Measurements from ENCODE around the gene TBC1D16. TPM values are rescaled to one million over a fixed set of nuclear protein-coding genes. Genes with fewer than 3 reads are reported as not detected.
A peak's percentile ranks its signal among the peaks of the same experiment; 100 is the strongest.

TBC1D16 gene
- total RNA-seq, 1 donor from 2014 or later: 16.3 TPM

DNA sequence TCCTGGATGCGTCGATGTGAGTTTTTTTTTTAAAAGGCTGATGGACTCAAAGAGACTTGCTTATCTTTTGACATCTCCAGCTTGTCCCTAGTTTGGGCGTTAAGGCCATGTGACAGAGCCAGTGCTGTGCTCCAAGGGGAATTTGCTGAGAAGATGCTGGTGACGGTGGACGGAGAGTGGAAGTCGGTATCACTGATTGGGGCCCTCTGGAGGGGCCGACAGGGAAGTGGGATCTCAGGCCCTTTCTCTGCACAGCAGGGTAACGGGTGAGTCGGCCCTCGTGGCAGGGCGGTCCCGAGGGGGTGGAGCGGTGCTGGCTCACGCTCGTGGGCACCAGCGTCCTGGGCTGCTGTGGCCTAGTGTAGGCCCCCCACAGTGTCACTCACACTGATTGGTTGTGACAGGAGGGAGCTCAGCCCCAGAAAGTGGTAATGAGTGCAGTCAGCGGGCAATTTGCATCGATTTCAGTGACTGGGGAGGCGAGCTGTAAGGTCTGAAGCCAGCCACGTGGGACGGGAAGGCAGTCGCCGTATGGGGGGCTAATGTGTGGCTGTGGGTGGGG is 91.3 kb downstream of the TBC1D16 start:
- DNase-seq (ENCODE audit: low spot score in 2 of 2) (no peak), FAIRE-seq (no peak)

DNA sequence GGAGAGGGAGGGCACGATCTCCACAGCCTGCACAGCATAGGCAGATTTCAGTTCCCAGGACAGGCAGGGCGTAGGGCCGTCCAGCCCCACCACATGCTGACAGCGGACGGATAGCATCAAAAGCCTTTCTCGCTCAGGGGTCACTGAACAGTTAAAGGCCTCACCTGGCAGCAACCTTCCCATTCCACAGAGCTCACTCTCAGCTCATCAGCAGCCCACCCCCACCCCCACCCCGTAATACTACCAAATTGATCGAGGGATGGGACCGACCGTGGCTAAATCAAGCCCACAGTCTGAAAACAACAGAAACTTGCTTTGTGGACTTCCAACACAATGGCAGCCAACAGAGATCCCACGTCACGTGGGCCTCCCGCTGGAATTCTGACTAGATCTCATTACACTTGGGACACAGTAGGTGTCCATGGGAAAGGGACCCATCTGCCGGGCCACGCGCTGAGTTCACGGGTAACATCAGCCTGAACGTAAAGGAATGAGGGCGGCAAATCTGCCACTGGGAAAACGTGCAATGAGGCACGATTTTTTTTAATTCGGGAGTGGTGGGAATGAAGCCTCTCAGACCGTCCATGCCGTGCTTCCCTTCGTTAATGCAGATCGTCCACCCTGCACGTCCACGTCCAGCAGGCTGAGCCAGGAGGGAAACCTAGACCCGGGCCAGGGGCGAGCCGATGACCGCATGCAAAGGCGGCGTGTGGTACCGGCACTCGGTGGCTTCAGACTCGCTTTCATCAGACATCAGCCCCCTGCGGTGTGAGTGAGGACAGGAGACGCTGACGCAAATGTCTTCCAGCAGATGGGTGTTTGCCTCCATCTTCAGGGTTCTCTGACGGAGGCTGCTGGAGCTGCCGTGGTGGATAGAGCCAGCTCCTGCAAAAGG is 92.1 kb downstream of the TBC1D16 start:
- FAIRE-seq (no peak), DNase-seq (ENCODE audit: low spot score in 2 of 2) (no peak)

DNA sequence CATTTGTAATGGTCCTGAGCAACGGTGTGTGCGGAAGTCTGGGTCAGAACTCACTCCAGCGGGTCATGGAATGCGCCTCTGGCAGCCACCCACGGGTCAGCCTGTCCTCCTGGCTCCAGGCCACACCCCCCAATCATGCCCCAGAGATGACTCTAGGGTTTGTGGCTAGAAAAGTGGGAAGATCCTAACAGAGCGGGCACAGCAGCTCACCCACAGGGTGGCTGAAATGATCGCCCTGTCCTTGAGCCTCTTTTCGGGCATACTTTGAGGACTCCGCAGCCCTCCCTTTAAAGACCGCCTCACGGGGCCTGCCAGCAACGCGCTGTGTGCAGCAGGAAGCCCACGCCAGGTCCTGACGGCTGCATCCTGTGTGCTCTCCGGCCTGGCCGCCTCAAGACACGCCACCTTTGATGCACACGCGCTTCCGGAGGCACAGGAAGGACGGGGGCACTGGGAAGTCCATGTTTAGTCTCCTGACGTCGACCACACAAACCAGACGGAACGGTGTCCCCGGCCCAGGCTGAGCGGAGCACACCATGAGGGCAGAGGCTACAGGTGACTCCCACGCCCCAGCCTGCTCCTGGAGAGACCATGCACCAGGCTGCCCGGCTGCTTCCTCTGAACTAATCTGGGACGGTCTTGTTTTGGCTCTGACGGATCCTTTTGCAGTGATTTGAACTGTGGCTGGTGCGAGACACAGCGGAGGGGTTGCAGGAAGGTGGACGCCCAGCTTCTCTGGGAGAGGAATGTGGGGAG is 92.9 kb downstream of the TBC1D16 start:
- DNase-seq (ENCODE audit: low spot score in 2 of 2) (peak in 1 of 2 donors; percentile 22), FAIRE-seq (no peak)

DNA sequence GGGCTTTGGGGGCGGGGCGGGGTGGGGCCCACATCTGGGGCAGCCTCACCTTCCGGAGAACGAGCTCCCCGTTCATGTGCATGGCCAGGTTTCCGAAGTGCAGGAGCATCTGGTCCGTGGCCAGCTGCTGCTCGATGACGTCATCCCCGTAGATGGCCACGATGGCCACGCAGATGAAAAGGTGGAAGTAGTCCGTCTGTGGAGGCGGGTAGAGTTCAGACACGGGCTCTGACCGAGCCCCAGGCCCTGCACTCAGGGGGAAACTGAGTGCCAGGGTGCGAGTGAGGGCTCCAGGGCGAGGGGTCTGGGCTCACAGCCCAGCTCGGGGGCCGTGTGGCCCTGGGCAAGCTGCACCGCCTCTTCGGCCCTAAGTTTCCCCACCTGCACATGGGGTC is 93.7 kb downstream of the TBC1D16 start:
- FAIRE-seq (no peak), DNase-seq (ENCODE audit: low spot score in 2 of 2) (no peak)

DNA sequence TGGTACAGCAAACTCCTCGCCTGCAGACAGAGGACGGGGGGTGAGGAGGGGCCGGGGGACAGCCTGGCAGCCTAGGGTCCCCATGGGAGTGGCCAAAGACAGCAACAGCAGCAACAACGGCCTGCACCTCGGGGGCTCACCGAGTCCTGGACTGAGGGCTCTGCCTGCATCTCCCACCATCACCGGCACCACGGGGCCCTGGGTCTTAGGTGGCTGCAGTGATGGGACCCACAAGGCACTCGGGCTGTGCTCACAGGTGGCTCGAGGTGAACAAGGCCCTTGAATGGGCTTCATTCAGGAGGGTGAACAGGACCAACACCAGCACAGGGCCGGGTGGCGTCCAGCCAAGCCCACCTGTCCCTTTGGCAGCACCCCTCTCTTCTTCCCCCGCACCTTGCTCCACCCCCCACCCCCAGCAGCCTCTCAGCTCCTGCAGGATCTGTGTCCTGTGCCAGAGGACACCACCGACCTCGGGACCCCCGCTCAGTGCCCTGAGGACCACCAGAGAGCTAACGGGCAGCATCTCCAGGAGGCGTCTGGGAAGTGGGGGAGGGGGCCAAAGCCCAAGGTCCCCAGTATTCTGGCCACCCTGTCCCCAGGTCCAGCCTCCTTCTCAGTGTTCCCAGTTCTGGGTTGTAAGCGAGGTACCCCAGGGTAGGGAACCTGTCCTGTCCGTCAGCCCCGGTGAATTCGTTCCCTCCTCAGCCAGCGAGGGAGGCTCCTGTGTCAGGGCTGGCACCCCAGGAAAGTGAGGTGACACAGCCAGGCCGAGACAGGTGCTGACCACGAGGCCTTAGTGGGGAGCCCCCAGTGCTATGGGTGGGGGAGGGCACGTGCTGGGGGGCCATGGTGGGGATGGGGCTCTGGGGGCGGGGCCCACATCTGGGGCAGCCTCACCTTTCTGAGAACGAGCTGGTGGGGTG is 94.3 kb downstream of the TBC1D16 start:
- FAIRE-seq (no peak), DNase-seq (ENCODE audit: low spot score in 2 of 2) (no peak)

DNA sequence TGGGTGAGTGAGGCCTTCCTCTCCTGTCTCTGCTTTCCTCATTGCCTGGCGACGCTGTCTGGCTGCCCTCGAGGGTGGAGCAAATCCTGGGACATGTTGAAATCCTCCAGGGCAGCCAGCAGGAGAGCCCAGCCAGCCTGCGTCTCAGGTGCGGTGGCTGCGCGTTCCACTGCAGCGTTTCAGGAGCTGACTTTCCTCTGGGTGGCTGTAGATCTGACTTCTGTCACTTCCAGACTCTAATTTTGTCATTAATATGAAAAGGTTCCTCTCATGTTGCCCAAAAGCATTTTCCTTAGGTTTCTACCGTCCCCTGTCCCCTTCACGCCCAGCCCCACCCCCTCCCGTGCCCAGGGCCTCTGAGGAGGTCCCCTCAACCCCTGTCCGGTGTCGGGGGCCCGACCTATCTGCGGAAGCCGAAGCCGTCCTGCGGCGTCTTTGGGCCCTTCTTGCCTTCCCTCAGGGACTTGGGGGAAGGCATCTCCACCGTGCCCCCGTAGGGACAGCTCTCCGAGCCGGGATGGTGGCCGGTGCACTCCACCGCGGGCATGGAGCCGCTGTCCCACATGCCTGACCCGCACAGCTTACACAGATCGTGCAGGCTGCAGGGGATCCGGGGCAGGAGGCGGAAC is 95.1 kb downstream of the TBC1D16 start:
- no peak for FAIRE-seq

DNA sequence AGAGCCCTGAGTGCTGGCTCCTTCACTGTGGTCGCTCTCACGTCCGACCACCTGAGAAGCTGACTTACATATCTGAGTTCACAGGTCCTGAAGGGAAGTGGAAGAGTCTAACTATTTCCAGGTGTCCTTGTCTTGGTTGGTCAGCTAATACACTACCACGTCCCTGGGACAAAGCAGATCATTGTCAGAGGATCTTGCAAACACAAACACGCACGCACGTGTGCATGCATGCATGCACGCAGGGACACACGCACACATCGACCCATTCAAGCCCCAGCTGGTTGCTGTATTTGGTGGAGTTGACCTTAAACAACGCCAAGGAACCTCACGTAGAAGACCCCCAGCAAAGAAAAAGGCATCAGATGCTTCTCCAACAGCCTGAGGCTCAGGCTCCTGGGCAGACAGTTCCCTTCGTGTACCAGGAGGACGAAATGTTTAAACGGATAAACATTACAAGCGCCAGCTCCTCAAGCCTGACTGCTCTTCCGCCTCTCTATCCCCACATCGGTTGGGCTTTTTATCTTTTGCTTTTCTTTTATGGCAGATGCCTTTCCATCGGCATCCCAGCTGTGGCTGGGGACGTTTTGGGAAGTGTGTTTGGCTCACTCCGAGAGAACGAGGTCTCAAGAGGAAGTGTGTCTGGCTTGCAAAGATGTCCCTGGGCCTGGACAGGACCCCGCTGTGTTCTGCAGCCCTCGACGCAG is 95.8 kb downstream of the TBC1D16 start:
- DNase-seq (ENCODE audit: low spot score in 2 of 2) (no peak), FAIRE-seq (no peak)

More for the DNA sequence above, 95.1 kb downstream of the TBC1D16 start:
- DNase-seq (ENCODE audit: low spot score in 2 of 2): no peak

DNA sequence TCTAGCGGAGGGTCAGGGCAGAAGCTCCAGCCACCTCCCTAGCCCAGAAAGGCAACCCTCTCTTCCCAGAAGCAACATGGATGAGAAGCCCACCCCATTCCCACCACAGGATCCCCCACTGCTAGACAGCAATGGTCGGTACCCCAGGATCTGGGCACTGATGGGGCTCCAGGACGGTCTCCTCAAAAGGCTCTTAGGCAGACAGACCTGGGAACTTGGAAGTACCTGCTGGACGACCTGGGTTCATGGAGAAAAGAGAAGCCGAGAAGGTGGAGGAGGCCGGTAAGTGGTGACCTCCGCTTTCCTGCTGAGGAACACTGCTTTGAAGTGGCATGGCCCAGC is 96.6 kb downstream of the TBC1D16 start:
- DNase-seq (ENCODE audit: low spot score in 2 of 2): no peak
- no peak for FAIRE-seq

DNA sequence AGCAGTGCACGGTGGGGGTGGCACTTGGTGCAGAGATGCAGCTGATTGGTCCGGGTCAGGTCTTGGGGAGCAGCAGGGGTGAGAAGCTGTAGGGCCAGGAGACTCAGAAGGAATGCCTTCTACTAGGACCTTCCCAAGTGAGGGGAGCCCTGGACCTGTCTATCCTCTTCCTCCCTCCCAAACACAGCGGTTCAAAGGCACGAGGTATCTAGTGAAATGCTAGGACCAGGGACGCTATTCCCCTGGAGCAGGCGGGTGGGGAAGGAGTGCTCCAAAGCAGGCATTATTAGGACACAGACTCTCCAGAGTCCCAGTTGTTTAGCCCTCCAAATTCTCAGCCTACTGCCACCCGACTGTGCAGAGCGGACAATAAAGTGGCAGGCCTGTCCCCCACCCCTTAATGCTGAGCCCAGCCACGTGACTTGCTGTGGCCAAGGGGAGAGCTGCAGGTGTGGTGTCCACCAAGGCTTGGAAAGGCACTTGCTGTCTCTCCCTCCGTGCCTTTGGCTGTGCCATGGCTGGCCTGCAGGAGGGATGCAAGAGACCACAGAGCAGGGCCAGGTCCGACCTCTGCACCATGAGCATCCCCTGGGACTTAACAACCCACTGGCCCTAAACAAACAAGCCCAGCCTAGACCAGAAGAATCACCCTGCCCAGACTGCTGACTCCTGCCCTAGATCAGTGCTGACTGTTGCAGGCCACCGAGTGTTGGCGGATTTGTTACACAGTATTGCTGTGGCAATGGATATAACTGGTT is 97.2 kb downstream of the TBC1D16 start:
- DNase-seq (ENCODE audit: low spot score in 2 of 2) (no peak), FAIRE-seq (no peak)

DNA sequence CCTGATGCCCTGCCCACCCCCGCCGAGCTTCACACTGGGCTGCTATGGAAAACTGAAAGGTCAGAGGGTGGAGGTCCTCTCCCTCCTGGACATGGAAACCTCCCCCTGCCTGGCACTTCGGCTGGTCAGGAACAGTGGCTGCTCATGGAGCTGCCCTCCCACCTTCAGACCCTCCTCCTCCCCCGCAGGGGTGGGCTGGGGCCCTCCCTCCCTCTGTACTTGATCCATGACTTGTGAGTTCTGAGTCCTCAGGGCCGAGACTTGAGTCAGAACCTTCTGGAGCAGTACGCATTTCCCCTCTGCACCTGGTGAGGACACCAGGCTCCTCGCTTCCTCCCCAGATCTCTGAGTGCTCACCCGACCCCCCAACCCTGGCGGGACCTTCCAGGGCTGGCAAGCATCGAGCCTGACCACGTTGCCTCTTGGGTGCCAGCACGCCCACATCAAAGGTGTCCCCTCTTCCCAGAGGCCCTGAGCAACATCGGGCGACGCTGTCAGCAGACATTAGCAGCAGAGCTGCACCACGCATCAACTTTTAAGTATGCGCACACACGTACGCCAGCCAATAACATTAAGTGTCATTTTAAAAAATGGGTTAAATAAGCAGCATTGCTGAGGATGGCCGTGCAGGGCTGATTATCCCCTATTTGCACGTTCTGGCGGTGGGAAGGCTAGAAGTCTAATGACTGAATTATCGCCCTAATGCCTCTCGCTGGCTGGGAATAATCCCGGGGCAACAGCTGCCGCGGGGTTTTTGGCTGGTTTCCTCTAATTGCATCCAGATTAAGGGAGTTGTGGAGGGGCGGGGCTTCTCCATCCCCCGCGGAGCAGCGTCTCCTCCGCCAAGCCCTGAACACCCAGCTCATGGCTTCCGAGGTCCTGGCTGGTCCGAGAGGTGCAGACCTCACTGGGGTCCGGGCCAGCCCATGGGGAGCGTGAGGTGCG is 98.0 kb downstream of the TBC1D16 start:
- FAIRE-seq (no peak), DNase-seq (ENCODE audit: low spot score in 2 of 2) (no peak)

DNA sequence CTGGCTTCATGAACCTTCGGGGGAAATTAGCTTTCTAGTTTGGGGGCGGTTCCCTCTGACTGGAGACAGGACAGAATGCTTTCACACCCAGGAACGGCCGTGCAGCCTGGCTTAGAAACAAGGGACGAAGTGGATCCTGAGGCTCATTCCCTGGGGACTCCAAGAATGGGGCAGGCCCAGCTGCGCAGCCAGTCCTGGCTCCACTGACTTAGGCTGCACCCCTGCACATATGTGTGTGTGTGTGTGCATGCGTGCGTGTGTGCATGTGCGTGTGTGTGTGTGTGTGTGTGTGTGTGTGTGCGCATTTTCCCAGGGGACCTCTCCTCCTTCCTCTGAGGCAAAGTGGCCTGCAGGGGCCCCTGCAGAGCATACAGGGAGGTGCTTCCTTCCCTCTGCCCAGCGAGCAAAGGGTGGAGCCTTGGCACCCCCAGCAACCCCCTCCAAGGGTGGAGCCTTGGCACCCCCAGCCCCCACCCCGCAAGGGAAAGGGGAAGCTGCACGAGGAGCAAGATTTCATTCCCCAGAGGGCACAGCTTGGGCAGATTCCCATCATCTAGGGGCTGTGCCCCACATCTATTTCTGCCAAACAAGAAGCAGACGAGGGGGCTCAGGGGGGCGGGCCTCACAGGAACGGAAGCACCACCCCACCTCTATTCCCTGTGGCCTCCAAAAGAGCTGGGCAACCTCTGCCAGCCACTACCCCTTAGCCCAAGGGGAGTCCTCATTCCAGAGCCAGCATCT is 98.9 kb downstream of the TBC1D16 start:
- no peak for FAIRE-seq
- no peak for DNase-seq (ENCODE audit: low spot score in 2 of 2)

DNA sequence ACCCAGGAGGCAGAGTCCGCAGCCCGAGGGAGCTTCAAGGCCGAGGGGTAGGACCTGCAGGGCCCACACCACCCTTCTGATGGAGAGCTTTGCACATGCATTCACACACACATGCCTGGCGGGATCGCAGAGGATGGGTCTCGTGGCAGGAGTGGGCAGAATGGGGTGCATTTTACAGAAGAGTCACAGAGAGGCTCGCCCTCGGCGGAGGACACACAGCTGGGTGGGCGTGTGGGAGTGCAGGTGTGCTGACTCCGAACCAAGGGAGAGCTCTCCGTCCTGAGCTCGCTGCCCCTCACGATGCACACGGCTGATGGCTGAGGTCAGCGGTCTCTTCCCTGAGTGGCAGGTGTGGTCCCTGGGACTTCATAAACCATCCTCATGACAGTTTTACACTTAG is 99.6 kb downstream of the TBC1D16 start:
- FAIRE-seq (no peak), DNase-seq (ENCODE audit: low spot score in 2 of 2) (no peak)

DNA sequence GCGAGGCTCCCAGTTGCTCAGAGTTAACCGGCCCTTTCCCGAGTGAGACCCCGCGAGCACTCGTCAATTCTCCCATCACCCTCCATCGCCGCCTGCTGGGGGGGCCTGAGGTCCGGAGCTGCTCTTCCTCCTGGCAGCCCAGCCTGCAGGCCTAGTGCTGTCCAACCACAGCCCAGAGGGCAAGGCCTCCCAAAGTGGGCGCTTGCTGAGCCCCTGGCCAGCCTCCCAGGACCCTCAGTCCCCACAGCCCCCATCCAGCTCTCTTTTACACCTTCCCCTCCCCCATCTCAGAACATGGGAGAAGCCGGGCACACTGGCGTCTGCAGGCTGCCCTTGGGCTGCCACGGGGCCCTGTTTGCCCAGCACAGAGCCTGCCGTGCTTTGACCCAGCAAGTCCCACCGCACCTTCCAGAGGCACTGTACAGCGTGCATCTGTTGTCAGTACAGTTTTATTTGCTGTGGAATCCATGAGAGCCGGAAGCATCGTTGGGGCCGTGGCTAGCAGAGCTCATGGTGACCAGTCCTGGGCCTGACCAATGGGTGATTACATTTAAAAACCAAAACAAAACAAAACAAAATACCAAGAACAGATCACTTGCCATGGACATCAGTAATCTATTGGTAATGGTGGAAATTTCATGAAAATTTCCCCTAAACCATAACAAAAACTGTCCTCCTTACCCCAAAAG is 100.3 kb downstream of the TBC1D16 start:
- FAIRE-seq (no peak), DNase-seq (ENCODE audit: low spot score in 2 of 2) (no peak)

DNA sequence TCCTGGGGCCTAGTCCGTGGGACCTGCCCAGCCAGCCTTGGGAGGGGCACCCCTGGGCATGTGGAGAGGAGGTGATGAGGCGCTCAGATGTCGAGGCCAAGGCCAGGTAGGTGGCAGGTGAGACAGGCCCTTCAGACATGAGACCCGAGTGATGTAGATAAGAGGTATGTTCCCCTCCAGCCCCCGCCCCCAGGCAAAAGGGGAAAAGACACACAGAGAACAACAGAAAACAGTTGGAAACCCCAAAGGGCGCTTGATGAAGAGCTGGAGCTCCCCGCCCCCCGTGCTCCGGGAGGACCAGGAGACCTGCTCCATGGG is 101.1 kb downstream of the TBC1D16 start:
- FAIRE-seq: no peak
- DNase-seq (ENCODE audit: low spot score in 2 of 2): no peak

DNA sequence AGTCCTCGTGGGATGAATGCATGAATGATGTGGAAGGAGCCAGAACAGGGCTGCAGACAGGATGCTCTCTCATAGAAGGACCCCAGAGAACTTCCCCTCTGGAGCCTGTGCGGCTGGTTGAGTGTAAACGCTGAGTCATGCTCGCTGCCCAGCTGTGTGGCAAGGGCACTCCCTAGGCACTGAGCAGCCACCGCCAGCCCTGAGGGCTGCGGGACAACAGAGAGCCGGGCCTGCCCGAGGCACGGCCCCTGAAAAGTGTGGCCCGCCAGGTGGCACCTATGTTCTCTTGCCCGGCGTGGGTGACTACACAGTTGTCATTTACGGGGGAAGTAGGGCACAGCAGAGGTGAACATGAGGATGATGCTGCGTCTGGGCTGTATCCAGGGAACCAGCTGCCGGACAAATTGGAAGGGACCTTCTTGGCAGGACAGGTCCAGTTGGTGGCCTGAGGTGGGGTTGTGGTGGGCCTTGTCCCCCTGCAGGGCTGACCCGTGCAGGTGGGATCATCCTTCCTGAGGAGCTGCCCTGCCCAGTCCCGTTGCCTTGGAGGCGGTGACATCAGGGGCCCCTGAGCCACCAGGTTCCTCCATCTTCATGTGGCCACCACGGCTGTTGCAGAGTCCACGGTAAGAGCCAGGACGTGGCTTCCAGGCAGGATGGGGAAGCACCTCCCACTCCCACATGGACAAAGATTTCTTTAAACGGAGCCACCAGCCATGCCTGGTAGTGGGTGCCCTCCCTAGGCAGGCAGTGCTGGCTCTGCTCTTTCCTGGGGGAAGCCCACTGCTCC is 101.6 kb downstream of the TBC1D16 start:
- DNase-seq (ENCODE audit: low spot score in 2 of 2): peak; percentile 75 to 77
- FAIRE-seq: no peak

All from frontal cortex (tissue), 4 donors.